IPS DF 19.7 (cell line): ENCODE results near the gene PDGFC.

Experiments
- DNase-seq: peaks from one replicate; pipeline ENCODE4 v3.0.0-alpha.2; 2013; ENCODE audit warnings: low read depth, low spot score

The PDGFC gene

DNA sequence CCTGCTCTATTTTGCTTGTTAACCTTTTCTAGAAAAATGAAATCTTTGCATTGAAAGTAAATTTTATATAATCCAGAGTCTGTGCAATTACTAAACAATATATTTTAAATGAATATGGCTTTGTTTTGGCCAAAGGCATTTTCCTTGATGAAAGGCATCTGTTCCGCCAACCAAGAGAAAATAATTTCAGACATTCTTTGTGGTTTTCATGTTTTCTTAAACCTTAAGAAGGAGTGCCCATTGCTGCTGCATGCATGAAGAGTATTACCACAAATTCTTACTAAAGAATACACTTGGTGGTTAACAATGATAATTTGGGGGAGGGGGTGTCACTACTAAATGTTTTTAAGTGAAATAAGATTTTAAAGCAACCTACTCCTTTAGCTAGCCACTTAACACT is 2.7 kb upstream of the PDGFC start:
- no peak for DNase-seq

DNA sequence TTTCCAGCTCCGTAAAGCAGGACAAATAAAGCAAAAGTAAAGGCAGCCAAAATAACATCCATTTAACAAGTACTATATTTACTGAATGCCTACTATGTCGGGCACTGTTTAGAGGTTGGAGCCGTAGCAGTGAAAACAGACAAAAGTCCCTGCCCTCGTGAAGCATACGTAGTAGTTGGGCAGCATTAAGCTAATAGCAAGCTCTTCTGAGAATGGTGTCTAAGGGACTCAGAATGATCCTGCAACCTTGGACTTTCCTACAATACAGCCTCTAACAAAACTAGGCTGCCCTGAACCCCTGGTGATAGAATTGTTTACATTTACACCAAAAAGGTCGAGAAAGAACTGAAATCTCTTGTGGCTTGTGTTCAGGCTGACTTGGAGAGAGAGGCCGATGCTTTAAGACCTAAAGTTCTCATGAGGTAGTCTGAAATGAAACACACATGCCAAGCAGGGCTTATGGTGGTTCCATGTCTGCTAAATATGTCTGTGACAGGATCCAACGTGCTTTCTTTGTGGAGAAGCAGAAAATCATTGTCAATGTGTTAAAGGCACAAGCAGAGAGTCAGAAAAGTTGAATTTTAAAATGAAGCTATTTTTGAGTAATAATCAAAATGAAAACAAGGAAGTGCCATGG is 898 bp upstream of the PDGFC start:
- no peak for DNase-seq

DNA sequence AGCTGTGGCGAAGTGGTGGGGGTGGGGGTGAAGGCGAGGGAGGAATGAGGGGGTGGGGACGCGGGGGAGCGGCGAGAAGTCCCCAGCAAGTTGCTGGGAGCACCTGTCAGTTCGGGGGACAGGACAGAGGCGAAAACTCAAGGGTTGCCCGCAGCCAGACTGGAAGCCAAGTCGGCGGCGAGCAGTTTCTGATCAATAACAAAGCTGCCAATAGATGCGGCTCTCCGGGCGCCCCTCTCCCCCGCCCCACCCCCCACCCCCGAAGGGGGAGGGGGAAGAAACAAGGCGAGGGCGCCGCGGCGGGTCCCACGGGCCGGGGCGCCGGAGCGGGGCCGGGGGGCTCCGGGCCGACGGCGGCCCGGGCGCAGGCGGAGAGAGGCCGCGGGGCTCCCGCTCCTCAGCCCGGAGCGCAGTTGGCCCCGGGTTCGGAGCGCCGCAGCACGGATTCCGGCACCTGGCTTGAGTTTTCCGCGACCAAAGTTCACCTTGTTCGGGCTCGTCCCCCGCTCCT is 379 bp downstream of the PDGFC start:
- DNase-seq = no peak

DNA sequence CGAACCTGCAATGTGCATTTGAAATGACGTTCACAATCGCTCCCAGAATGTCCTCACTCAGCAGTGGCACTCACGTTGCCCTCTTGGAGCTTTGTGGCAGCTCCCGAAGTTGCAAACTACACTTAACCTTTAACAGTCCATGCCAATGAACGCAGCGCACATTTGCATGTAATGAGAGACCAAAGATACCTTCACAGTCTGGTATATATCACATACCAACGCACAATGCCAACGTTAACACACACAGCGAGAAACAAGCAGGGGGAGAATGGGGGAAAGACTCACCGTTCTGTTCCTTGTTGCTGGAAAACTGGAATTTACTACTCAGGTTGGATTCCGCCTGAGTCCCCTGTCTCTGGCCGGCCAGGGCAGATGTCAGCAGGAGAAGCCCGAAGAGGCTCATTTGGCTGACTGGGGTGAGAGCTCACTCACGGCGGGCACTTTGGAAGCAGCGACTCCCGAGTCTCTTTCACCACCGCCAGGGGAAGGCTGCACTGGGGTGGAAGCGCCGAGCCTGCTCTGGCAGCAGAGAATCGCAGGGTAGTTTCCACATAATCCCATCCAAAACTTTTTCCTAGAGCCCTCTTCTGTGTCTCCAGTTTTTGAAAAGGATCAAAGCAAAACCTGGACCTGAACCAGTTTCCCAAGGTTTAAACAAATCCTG is 966 bp downstream of the PDGFC start:
- DNase-seq = no peak

DNA sequence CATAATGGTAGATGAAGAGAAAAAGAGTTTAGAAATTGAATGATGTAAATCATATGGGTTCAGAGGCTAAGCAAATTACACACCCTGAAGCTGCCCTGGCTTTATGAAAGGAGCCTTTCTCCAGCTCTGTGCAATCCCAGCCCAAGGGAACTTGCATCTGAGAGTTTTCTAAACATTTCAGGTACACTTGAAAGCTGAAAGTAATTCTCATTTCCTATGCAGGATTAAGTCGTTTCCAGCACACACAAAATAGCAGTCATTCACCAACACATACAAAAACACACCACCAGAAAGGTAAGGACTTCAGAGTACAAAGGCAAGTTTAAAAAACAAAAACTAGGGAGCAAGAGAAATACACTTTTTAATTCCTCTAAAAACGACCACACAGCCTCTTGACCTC is 1.7 kb downstream of the PDGFC start:
- no peak for DNase-seq

DNA sequence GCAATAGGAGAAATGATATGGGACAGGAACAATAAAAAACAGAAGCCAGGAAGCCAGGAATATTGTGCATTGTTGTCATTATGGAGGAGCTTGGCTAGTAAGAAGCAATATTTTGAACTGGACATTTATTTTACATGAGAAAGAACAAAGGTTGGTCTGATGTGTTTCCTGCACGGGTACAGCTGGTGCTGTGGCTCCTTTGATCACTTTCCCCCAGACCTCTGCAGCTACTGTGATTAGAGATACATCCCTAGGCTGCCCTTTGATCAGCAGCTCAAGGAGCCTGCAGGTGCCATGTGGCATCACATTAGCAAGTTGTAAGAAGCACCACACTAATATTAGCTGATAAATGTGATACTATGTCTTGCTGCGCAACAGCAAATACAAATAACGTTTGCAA is 2.5 kb downstream of the PDGFC start:
- no peak for DNase-seq

DNA sequence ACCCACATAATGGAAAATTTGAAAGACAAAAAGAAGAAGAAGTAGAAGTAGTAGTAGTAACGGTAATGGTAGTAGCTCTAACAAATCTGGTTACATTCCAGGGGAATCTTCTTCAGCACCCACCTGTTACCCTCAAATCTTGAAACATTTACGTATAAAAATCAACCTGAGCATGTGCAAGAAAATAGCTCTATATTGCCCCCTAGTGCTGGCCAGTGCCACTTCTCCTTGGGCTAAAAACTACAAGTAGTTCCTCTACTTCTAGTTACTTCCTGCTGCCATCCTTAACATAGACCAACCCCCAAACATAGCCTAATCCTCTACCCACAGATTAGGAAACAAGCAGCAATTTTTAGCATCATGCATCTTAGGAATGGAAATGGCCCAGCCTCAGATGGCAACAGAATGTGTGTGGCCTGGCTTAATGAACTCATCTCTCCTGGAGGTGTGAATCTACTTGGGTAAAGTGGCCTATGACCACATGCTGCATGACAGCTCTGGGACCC is 3.1 kb downstream of the PDGFC start:
- DNase-seq = no peak

DNA sequence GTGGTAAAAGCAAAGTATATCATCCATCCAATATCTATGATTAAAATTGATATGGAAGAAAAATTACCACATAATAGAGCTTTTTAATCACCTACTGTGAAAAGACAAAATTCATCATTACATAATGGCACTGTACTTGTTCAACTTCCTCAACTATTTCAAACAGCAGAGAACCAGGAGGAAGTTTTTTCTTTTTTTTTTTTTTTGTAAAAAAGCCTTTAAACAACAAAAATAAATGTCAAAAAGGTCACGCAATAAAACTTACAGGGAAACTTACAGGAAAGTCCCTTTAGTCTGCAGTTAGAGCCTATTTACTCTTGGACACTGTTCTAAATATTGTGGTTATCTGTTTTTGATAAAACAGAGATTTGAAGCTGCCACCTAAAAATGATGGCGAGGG is 4.8 kb downstream of the PDGFC start:
- no peak for DNase-seq

DNA sequence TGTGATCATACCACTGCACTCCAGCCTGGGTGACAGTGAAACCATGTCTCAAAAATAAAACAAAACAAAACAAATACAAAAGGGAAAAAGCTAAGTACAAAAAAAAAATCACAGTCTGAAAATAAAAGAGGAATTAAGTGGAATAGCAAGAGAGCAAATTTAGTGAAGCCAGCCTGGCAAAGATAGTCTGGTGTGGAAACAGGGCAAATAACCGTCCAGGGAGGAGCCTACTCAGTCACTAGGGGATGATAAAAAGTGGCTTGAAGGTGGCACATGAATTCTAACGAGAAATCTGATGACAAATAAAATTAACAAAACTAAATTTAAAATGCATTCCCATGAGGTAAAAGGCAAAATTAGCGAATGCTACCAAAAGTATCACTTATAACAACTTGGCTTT is 8.2 kb downstream of the PDGFC start:
- DNase-seq = no peak

DNA sequence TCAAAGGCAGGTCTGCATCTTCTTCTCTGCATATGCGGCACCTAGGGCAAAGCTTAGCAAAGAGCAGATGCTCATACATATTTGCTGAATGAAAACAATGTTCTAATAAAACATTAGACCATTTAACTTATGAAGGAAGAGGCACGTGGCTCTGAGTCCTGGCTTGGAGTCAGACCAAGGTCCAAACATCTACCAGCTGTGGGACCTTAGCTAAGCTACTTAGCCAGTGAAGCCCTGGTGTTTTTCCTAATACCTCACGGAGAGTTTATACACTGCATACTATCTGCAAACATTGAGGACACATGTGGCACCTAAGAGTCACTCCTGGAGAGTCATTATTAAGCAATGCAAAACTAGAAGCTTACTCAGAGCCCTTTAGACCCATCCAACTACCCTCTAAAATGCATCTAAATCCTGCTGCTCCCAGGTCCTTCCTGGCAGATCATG is 9.0 kb downstream of the PDGFC start:
- DNase-seq = no peak

DNA sequence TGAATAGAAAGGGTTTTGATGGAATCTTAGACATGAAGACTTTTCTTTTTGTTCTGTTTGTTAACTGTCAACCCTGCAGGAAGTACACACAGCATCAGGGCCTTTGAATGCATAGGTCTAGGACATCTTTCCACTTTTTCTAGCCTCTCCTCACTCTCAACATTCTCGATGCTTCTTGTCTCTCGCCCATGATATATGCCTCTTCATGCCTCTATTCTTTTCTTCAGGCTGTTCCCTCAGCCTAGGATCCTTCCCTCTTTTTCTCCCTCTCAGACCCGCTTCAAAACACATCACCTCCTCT is 9.6 kb downstream of the PDGFC start:
- DNase-seq = no peak

DNA sequence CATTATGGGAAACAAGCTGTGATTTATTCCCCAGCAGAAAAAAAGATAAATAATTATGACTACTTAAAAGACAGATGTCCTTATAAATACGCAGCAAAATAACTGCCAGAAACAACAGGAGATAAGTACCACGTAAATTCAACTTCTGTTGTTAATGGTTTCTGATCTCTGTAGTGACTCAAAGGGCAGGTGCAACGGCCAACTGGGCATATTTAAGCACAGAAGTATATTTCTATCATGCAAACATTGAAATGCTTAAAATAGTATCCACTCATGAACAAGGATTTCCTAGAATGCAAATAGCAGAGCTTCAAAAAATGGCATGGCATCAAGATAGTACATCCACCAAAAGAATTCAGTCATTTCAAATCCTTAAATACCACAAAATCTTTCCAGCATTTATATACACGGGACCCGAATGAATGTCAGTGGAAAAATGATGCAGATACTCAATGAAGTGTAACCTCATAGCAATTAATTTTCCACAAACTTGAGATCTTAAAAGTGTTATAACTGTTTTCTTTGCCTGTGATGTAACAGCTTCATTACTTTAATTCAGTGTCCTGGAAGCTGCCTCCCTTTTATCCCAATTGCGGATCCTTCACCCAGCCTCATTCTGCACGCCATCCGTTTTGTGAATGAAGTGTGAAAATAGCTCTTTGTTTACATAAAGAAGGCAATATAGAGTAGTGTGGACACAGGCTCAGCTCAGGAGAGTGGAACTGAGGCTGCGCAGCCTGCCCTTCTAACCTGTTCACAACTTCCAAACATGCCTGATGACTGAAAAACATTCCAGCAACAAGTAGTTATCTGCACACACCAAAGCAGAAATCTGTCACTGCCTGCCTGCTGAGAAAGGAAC is 10.2 kb downstream of the PDGFC start:
- no peak for DNase-seq

DNA sequence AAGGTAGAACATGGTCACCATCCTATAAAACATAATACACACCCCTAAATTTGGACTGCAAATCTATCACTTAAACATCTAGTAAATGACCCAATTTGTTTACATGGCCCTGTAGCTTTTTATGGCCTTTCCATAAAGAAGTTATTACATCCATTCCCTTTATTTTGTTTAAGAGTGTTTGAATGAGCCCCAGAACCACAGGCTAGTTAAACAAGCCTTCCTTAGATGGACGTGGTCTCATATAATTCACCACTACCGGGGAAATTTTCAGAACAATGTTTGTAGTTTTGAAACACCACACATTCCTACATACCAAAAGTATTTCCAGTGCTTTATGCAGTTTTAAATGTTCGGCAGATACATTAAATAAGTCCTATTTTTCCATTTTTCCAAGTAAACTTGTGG is 12.3 kb downstream of the PDGFC start:
- no peak for DNase-seq

DNA sequence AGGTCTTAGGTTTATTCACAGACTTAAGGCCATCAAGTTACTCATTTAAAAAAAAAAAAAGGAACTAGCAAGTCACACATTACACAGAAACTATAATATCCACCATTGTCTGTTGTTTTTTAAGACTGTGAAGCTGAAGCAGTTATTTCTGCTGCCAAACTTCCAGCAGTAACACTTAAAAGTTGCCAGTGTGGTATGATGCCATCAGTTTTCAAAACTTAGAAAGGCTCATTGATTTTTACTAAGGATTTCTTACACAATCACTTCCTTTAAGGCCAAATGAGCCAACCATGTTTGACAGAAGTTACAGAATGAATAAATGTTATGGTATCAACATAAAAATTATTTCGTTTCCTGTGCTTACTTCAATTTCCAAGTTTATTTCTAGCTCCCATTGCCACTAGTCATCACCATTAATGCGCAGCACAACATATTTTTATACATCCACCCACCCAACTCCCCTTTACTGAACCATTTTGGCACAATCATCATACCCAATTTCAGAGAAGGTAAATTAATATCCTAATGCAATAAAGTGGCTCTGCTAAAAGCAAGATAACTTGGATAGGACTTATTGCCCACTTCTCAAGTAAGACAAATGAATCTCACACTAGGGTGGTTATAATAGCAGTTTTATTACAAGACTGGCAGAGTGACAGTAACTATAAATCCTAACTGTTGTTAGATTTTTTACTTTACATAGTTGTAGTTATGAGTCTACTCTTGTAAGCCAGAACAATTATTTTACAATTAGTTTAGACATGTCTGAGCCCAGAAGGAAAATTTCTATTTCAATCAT is 13.1 kb downstream of the PDGFC start:
- no peak for DNase-seq

DNA sequence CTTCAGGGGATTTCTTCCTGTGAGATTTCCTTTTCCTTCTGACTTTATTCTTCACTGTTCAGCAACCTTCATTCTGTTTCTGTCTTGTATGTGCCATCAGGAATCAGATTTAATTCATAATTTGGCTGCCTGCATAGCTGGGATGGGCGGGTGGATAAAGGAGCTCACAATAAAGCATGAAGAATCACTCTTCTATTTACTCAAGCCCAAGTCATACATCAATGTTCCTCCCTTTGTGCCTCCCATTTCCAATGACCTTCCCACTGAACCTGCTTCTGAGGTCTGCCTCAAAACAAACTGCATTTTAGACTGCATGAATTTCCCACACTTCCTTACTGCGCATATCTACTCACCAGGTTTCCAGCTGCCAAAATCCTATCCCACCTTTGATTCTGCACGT is 14.0 kb downstream of the PDGFC start:
- no peak for DNase-seq

DNA sequence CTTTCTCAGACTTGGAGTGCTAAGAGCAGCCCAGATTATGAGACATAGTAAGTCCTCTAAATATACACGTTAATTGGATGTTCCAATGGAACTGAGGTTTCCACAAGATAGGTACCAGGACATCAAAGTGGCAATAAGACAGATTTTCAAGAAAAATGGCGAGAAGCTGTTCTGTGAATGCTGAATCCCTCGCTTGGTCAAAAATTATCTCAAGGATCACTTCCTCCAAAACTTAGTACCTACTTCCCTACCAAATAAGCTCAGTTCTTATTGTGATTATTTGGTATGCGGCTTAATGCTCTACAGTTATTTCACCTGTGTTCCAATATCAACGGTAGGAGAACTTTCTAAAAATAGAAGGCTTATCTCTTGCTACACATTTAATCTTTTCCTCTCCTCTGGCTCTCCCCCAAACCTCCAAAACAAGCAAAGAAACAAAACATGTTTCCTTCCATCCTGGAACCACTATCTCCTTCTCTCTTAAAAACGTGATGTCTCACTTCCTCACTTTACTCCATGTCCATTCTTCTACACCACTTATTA is 14.7 kb downstream of the PDGFC start:
- no peak for DNase-seq

DNA sequence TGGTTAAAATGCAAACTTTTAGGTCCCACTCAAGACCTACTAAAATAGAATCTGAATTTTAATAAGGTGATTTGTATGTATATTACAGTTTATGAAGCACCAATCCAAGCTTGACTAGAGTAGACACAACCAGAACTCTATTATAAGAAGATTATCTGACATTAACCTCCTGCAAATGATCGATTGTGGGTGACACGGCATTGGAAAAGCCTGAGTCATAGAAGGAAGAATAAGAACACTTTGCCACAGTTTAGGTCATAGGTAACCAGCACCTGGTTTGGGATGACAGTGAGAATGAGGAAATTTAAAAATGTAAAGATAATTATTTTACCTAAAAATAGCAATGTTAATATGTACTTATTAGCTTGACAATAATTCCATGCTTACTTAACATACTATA is 15.2 kb downstream of the PDGFC start:
- DNase-seq = no peak

DNA sequence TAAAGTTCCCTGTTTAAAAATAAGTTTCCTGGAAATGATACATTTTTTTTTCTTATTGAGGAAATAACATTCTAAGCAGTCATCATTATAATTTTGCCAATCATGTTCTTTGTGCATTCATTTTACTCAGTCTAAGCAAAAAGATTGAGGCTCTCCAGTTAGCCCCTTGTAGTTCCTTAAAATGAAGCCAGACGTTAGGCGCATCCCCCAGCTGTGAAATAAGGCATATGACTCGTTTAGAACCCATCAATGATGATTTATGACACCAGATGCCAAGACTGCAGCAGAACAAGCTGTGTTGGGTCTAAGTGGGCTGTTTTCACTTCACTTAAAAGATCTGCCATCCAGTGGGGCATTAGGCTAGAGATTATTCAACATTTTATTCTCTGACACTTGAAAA is 17.0 kb downstream of the PDGFC start:
- no peak for DNase-seq

DNA sequence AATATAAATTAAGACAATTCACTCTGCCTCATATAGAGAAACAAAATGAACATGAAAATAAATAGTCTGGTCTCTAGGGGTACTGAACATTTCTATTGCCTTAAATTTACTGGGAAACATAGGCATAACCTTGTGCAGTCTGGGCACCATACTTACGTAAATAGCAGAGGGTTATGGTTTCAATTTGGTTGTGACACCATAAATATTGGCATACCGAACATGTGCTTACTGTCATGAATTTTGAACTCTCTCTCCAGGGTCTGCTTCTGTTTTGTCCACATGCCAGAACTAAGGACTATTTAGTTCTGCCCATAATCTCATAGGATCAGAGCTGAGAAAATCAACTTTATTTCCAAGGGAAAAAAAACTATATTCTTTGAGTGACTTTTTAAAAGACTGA is 17.6 kb downstream of the PDGFC start:
- no peak for DNase-seq

DNA sequence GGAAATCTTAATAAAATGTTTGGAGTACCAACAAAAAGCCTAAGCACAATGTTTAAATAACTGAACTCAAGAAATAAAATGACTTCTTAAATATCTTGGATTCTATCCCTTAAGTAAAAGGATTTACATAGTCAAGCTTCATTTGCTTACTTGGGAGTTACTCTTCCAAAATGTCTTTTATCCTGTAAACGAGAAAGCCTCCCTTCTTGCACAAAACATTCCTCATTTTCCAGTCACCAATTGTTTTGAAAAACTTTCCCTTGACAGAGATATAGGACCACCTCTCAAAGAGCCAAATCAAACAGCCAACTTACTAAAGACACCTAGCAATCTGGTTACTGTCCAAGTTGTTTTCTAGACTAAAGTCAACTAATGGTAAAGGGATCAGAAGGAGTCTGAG is 18.6 kb downstream of the PDGFC start:
- DNase-seq = no peak

DNA sequence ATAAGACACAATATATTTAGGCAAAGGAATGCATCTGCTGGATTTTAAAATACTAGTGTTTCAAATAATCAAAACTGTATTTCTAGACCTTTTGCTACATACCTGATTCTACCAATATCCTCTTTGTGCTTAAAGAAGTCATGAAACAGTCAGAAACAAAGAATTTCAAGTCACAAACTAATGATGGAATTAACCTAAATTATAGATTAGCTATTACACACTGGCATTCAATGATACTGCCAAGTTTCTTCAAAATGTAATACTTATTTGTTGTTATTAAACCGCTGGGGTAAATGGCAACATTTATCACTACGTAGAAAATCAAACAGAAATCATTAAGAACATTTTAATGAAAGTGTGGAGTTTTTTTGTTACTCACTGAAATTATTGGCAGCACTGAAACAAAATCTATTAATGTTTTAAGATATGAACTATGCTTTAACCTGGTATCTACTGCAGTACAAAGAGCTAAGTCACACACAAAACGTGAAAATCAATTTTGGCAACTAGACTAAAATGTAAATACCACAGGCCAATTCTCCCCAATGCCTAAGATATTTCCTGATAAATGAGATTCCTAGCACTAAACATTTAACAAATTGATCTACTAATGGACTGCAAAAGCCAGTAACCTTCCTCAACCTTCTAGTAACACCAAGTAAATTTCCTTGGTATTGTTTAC is 19.4 kb downstream of the PDGFC start:
- DNase-seq = no peak
